ENCODE measurements around the gene RIN1.
A peak's percentile ranks its signal among the peaks of the same experiment; 100 is the strongest.

The RIN1 gene

DNA sequence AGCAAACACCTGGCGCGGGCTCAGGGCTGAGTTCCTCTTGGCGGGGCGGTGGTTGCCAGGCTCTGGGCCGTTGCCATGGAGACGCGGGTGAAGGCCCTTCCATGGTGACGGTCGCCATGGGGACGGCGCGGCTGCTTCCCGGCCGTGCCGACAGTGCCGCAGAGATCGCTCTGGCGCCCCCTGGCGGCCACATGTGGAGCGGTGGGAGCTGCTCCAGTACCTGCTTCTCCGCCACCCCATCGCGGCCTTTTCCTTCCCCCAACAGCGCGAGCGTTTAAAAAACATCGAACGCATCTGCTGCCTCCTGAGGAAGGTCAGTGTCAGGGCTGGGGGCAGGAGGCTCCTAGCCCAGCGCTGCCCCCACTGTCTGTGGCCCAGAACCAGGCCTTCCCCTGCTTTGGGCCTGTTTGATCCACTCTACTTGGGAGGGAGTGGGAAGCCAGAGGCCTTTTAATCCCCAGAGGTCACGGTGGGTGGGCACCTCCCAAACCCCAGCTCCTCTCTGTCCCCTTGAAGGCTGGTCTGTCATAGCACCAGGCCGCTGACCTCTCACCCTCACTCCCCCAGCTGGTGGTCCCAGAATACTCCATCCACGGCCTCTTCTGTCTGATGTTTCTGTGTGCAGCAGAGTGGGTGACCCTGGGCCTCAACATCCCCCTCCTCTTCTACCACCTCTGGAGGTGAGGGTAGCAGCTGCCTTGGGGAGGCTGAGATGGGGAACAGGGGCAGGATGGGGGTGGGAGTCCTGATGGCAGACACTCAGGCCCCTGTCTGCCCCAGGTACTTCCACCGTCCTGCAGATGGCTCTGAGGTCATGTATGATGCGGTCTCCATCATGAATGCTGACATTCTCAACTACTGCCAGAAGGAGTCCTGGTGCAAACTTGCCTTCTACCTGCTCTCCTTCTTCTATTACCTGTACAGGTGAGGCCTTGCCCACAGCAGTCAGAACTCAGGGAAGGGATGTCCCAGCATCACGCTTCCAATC is 53.5 kb downstream of the RIN1 start:
- DNase-seq (ENCODE audit: low read depth): peak; percentile 83
